ENCODE results near the gene SLC5A9. TPM values are rescaled to one million over a fixed set of nuclear protein-coding genes. Genes with fewer than 3 reads are reported as not detected.

SLC5A9 gene
- total and polyA plus RNA-seq, 2 of the 4 experiments (the other 2 are of a cell fraction) = not detected

DNA sequence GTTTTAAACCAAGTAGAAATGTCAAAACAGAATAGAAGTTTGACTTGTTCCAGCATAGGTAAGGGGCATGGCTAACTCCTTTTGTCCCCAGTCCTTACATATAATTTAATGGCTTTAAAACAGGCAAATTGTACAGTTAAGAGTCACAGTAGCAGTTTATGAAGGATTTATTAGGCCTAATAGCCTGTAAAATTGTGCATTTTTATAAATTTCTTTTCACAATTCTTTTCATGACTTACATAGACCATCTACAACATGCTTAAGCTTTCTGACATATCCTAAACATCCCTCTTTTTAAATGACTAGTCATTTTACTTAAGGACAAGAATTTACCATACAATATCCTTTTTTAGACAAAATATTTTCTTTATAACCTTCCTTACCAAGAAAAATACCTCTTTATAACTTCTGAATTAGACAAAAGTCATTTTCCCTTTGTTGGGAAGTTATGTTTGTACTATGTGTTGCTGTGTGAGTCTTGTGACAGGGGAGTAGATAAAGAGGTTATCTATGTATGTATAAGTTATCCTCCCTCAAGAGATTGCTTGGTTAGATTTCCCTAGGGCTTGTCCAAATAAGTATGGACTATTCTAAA is 34.5 kb upstream of the SLC5A9 start:
- Histone ChIP-seq H3K9me3 (ENCODE audit: control insufficient read depth, insufficient read depth, low read length) (peaks cover 13% of the 10 kb centered on the region), H3K79me1 (ENCODE audit: low read depth in 1 of 2, low read length in 2 of 2) (no peaks in the 10 kb centered on the region), H4K5ac (ENCODE audit: low read depth, low read length) (no peak overlapping the region), H2AK5ac (ENCODE audit: low read depth, low read length) (no peak overlapping the region), H2BK20ac (ENCODE audit: low read depth, low read length) (no peak overlapping the region), H3K18ac (ENCODE audit: low read depth, low read length) (no peak overlapping the region), H3K4ac (ENCODE audit: low read depth, low read length) (no peak overlapping the region), H2AFZ (replicated peaks; ENCODE audit: low read length, poor library complexity) (no peak overlapping the region), H3K14ac (replicated peaks; ENCODE audit: low read depth, low read length) (no peak overlapping the region), H3K27me3 (ENCODE audit: control insufficient read depth, insufficient read depth, low read length) (no peaks in the 10 kb centered on the region), H4K91ac (ENCODE audit: insufficient read depth, low read depth, low read length) (no peak overlapping the region), H2BK5ac (ENCODE audit: low read depth, low read length, poor library complexity, severe bottlenecking) (no peak overlapping the region), H3K9me1 (ENCODE audit: insufficient read depth, low read length) (no peaks in the 10 kb centered on the region), H3K4me1 (ENCODE audit: control insufficient read depth, insufficient read depth, low read length) (no peaks in the 10 kb centered on the region), H3K4me3 (ENCODE audit: insufficient read depth, low read depth, low read length) (no peak overlapping the region), H2BK15ac (ENCODE audit: low read depth, low read length) (no peak overlapping the region), H4K8ac (ENCODE audit: low read depth in 2 of 2, low read length in 2 of 2) (no peak overlapping the region), H3K9ac (ENCODE audit: low read depth, low read length) (no peak overlapping the region), H2BK120ac (ENCODE audit: low read depth, low read length) (no peak overlapping the region), H2AK9ac (replicated peaks; ENCODE audit: low read depth, low read length, poor library complexity) (no peak overlapping the region), H3K4me2 (ENCODE audit: low read depth, low read length) (no peak overlapping the region), H3K36me3 (ENCODE audit: control insufficient read depth, insufficient read depth, low read length) (no peaks in the 10 kb centered on the region), H3K23ac (ENCODE audit: low read depth, low read length) (no peak overlapping the region), H4K20me1 (ENCODE audit: insufficient read depth, low read length) (no peaks in the 10 kb centered on the region), H3K27ac (ENCODE audit: insufficient read depth, low read length) (no peak overlapping the region), H3K56ac (ENCODE audit: extremely low read depth, insufficient read depth, low read length) (no peak overlapping the region)
- TF ChIP-seq FOS (IDR thresholded peaks at IDR 0.05; ENCODE audit: low read depth, low read length) (no peak), MAFK (IDR thresholded peaks at IDR 0.05; ENCODE audit: low read depth, low read length) (no peak), MXI1 (IDR thresholded peaks at IDR 0.05; ENCODE audit: borderline replicate concordance, low read depth, low read length) (no peak), CTCF (conservative IDR thresholded peaks at IDR 0.05; ENCODE audit: low read depth, low read length) (no peak), RCOR1 (IDR thresholded peaks at IDR 0.05; ENCODE audit: insufficient replicate concordance, low read length) (no peak), MAZ (IDR thresholded peaks at IDR 0.05; ENCODE audit: borderline replicate concordance, low read depth, low read length) (no peak)
- CTCF ChIA-PET = no interaction called here
- intact Hi-C loops (cut with micrococcal nuclease) = no loop called here
- no TSS peak for BruUV-seq (replicated peaks)
- no peak for DNase-seq
- ATAC-seq (ENCODE audit: low read depth) = no peak
- POLR2A ChIA-PET (ENCODE audit: unreplicated experiment) = no interaction called here
- dilution Hi-C loops (cut with HindIII; ENCODE audit: low sequenced_read_pairs, unreplicated experiment) = no loop called here
- in situ Hi-C loops (cut with MboI; ENCODE audit: low sequenced_read_pairs) = no loop called here
